Testis (tissue), 3 donors: ENCODE results near the gene WDHD1. TPM values are rescaled to one million over a fixed set of nuclear protein-coding genes. Genes with fewer than 3 reads are reported as not detected.

Experiments
- DNase-seq: peaks from one replicate; pipeline ENCODE4 v3.0.0-alpha.2; 2019
- H3K27ac ChIP-seq, 2 donors: fragments of 200-600 bp; sonication (generic); one replicate each; pipeline ENCODE4 v1.5.1; 2019
- H3K27me3 ChIP-seq: fragments of 200-600 bp; sonication (generic); one replicate; pipeline ENCODE4 v1.5.1; 2019
- H3K36me3 ChIP-seq: fragments of 200-600 bp; sonication (generic); one replicate; pipeline ENCODE4 v1.5.1; 2017; ENCODE audit warnings: low read depth; ENCODE audit errors: missing control alignments
- H3K4me1 ChIP-seq: fragments of 200-600 bp; sonication (generic); one replicate; pipeline ENCODE4 v1.5.1; 2019
- H3K4me3 ChIP-seq, 2 donors: fragments of 200-600 bp; sonication (generic); one replicate each; pipeline ENCODE4 v1.5.1; 2017 to 2019
- H3K9me3 ChIP-seq: fragments of 200-600 bp; sonication (generic); one replicate; pipeline ENCODE4 v1.5.1; 2017
- CTCF ChIP-seq, 3 experiments: fragments of 450-650 bp in 2 of 3; fragments of 200-600 bp in 1 of 3; sonication (generic) in 1 of 3; IDR thresholded peaks; one replicate each; pipeline ENCODE4 v1.5.1; 2016 to 2019; ENCODE audit warnings: antibody characterized with exemption in 3 of 3, mild to moderate bottlenecking in 2 of 3, moderate library complexity in 1 of 3
- POLR2A ChIP-seq: fragments of 450-650 bp; IDR thresholded peaks from one replicate; pipeline ENCODE4 v1.6.1; 2017; ENCODE audit warnings: antibody characterized with exemption, mild to moderate bottlenecking, moderate library complexity
- WGBS, 2 donors: methylation state at CpG; one replicate each; pipeline ENCODE4 v1.1.5; 2018; 5-methylcytosine and 5-hydroxymethylcytosine counted together
- intact Hi-C: fragments of 100-400 bp; cut with DNase I; formaldehyde crosslinking; loops from one replicate; pipeline ENCODE4 v1.15.1; 2023; ENCODE audit warnings: low total_unique reads
- polyA plus RNA-seq: library from polyadenylated mRNA; stranded (reverse); fragments of 350-450 nt; fragmentation: Illumina TruSeq; extraction: RNeasy Lipid Tissue Mini Kit (QIAGEN cat#74804); gene quantifications from one replicate; pipeline ENCODE4 v1.2.3, GENCODE V29; 2014; ENCODE audit warnings: low read depth, low replicate concordance; ENCODE audit not compliant: insufficient read depth
- total RNA-seq, 2 donors: library from RNA; depleted of rRNA; stranded (reverse); fragments of >200 nt; gene quantifications; one replicate each; pipeline ENCODE4 v1.2.3, GENCODE V29; 2016

WDHD1 gene
- total and polyA plus RNA-seq, 3 donors from 2014 or later, result 5.2 to 10.4 (median 9.0) TPM

- Histone ChIP-seq H3K9me3 (no peaks in the 10 kb centered on the region), H3K4me1 (peaks cover 18% of the 10 kb centered on the region), H3K27ac (peak overlapping the region in 1 of 2 donors; percentile 15), H3K36me3 (no peaks in the 10 kb centered on the region), H3K27me3 (no peaks in the 10 kb centered on the region), H3K4me3 (no peak overlapping the region)
- no peak for DNase-seq
- intact Hi-C loops, result no loop called here
- no peak for TF ChIP-seq CTCF (IDR thresholded peaks at IDR 0.05)
- no peak for TF ChIP-seq POLR2A
- WGBS, 2 donors, result 70% methylated on average over 10 to 11 of the region's 11 CpGs
These were observed 35.8 kb upstream of the WDHD1 start for GRCh38 chr14:55062517-55063351.

- H3K4me3 ChIP-seq, result no peak overlapping the region
- H3K27me3 ChIP-seq, result no peaks in the 10 kb centered on the region
- no peaks in the 10 kb centered on the region for H3K9me3 ChIP-seq
- no peaks in the 10 kb centered on the region for H3K36me3 ChIP-seq
- 90 to 93% methylated on average over 5 of the region's 5 CpGs for WGBS, 2 donors
- intact Hi-C loops, result no loop called here
- H3K4me1 ChIP-seq, result peaks cover 27% of the 10 kb centered on the region
- no peak overlapping the region for H3K27ac ChIP-seq
- no peak for DNase-seq
- TF ChIP-seq POLR2A (no peak), CTCF (IDR thresholded peaks at IDR 0.05) (no peak)
These were observed 32.4 kb upstream of the WDHD1 start for GRCh38 chr14:55059333-55059732.

- intact Hi-C loops, result no loop called here
- H3K27ac ChIP-seq, result peak overlapping the region in 1 of 2 donors; percentile 67
- no peaks in the 10 kb centered on the region for H3K9me3 ChIP-seq
- H3K36me3 ChIP-seq, result no peaks in the 10 kb centered on the region
- no peaks in the 10 kb centered on the region for H3K27me3 ChIP-seq
- H3K4me3 ChIP-seq, result no peak overlapping the region
- TF ChIP-seq POLR2A (no peak), CTCF (IDR thresholded peaks at IDR 0.05) (no peak)
- DNase-seq, result peak; percentile 41
- H3K4me1 ChIP-seq, result peaks cover 39% of the 10 kb centered on the region
- WGBS, 2 donors, result 51 to 65% methylated on average over 5 of the region's 5 CpGs
These were observed 31.0 kb upstream of the WDHD1 start for GRCh38 chr14:55057919-55058318.

- no peak for DNase-seq
- TF ChIP-seq CTCF (IDR thresholded peaks at IDR 0.05), result no peak
- TF ChIP-seq POLR2A, result no peak
- H3K4me1 ChIP-seq, result peaks cover 36% of the 10 kb centered on the region
- H3K27ac ChIP-seq, result peak overlapping the region in 1 of 2 donors; percentile 1
- H3K9me3 ChIP-seq, result no peaks in the 10 kb centered on the region
- 56 to 74% methylated on average over 13 of the region's 13 CpGs for WGBS, 2 donors
- H3K4me3 ChIP-seq, result no peak overlapping the region
- intact Hi-C loops, result no loop called here
- H3K27me3 ChIP-seq, result no peaks in the 10 kb centered on the region
- H3K36me3 ChIP-seq, result no peaks in the 10 kb centered on the region
These were observed 27.2 kb upstream of the WDHD1 start for GRCh38 chr14:55054098-55054497.

- peaks cover 36% of the 10 kb centered on the region for H3K4me1 ChIP-seq
- peak overlapping the region in 1 of 2 donors; percentile 81 for H3K4me3 ChIP-seq
- peak overlapping the region; percentile 97 to 100 for H3K27ac ChIP-seq
- H3K9me3 ChIP-seq, result no peaks in the 10 kb centered on the region
- intact Hi-C loops, result no loop called here
- 41 to 61% methylated on average over 7 of the region's 7 CpGs for WGBS, 2 donors
- no peak for DNase-seq
- TF ChIP-seq CTCF (IDR thresholded peaks at IDR 0.05), result no peak
- no peak for TF ChIP-seq POLR2A
- H3K36me3 ChIP-seq, result no peaks in the 10 kb centered on the region
- no peaks in the 10 kb centered on the region for H3K27me3 ChIP-seq
These were observed 26.6 kb upstream of the WDHD1 start for GRCh38 chr14:55053500-55053899.
